Suppressor macrophage treated with lipopolysaccharide for 1 hour (primary cell): Measurements from ENCODE around the gene B4GALT3.
A peak's percentile ranks its signal among the peaks of the same experiment; 100 is the strongest.
"Not testable (repeated sequence)": the region's sequence is repeated elsewhere in the genome, so short reads cannot be mapped to it uniquely, and the experiment has no call there.

Experiments
- DNase-seq, 3 donors: peaks; one replicate each; pipeline ENCODE4 v3.0.0-alpha.2; 2020 to 2022

Gene B4GALT3

GRCh38 chr1:161177112-161177935 is at the start of gene B4GALT3:
TSS of gene B4GALT3 (minus strand) at chr1:161177507. CDS start at chr1:161176060, 1,447 bp downstream.
- DNase-seq, result peak; percentile 85 to 96 (median 92)

GRCh38 chr1:161226759-161227158 is 49.5 kb upstream of the B4GALT3 start:
- DNase-seq, result no peak

- no peak for DNase-seq
Observed at GRCh38 chr1:161226320-161226711, 49.0 kb upstream of the B4GALT3 start.

GRCh38 chr1:161225534-161226319 is 48.4 kb upstream of the B4GALT3 start, which contains the start of gene TOMM40L:
TSS of gene TOMM40L (plus strand) at chr1:161226060. CDS start at chr1:161226490, 430 bp downstream.
- peak; percentile 96 to 100 (median 99) for DNase-seq

GRCh38 chr1:161225178-161225533 is 47.8 kb upstream of the B4GALT3 start:
- DNase-seq, result no peak

GRCh38 chr1:161224695-161225087 is 47.4 kb upstream of the B4GALT3 start:
- DNase-seq, result not testable (repeated sequence)

GRCh38 chr1:161223805-161224694 is 46.7 kb upstream of the B4GALT3 start:
- DNase-seq, result no peak

- DNase-seq, result no peak
Observed at GRCh38 chr1:161222175-161223019, 45.1 kb upstream of the B4GALT3 start.

GRCh38 chr1:161220002-161220401 is 42.7 kb upstream of the B4GALT3 start:
- DNase-seq, result no peak

GRCh38 chr1:161219078-161219892 is 42.0 kb upstream of the B4GALT3 start:
- no peak for DNase-seq

GRCh38 chr1:161218301-161219077 is 41.2 kb upstream of the B4GALT3 start:
- no peak for DNase-seq

- DNase-seq, result peak in 1 of 3 donors; percentile 35
Observed at GRCh38 chr1:161217831-161218230, 40.5 kb upstream of the B4GALT3 start.

- DNase-seq, result peak; percentile 89 to 99 (median 98)
Observed at GRCh38 chr1:161216945-161217712, 39.8 kb upstream of the B4GALT3 start.

- peak; percentile 82 to 91 (median 89) for DNase-seq
Observed at GRCh38 chr1:161215076-161215475, 37.8 kb upstream of the B4GALT3 start, which contains the start of gene FCER1G. TSS of gene FCER1G (plus strand) at chr1:161215295. CDS start at chr1:161215322, 27 bp downstream.

- DNase-seq, result peak; percentile 70 to 76 (median 73)
Observed at GRCh38 chr1:161214369-161214768, 37.1 kb upstream of the B4GALT3 start.

GRCh38 chr1:161209790-161210409 is 32.6 kb upstream of the B4GALT3 start:
- DNase-seq, result peak; percentile 87 to 91 (median 87)

GRCh38 chr1:161207173-161207572 is 29.9 kb upstream of the B4GALT3 start:
- DNase-seq, result no peak

GRCh38 chr1:161206411-161207140 is 29.3 kb upstream of the B4GALT3 start:
- no peak for DNase-seq
